AG04449 (cell line): Measurements from ENCODE around the gene ABRACL.

Source experiments
- CTCF ChIA-PET: fragments of 350-600 bp; formaldehyde crosslinking; extraction: SDS; loops from one replicate; lab custom pipeline; 2021; ENCODE audit warnings: antibody characterized with exemption; lab: Yijun Ruan, JAX
- POLR2A ChIA-PET: fragments of 400-600, 350-600 bp; formaldehyde crosslinking; extraction: SDS; loops from one replicate; lab custom pipeline; 2020; ENCODE audit warnings: antibody characterized with exemption, inconsistent platforms; lab: Yijun Ruan, JAX
- DNase-seq: peaks from one replicate; pipeline ENCODE4 v3.0.0-alpha.2; 2010; ENCODE audit warnings: low read depth, low spot score
- H3K4me3 ChIP-seq: 2 replicates; pipeline ENCODE4 v1.5.1; 2011; ENCODE audit warnings: low read depth, mild to moderate bottlenecking, control low read depth, low read length
- TF ChIP-seq, protein P1 (sequence below): IDR thresholded peaks from one replicate; pipeline ENCODE4 v1.5.1; 2011; ENCODE audit warnings: mild to moderate bottlenecking, moderate library complexity, low read length, control low read depth, inconsistent platforms; ENCODE audit not compliant: insufficient read depth; ENCODE audit errors: missing control alignments

ABRACL gene

DNA sequence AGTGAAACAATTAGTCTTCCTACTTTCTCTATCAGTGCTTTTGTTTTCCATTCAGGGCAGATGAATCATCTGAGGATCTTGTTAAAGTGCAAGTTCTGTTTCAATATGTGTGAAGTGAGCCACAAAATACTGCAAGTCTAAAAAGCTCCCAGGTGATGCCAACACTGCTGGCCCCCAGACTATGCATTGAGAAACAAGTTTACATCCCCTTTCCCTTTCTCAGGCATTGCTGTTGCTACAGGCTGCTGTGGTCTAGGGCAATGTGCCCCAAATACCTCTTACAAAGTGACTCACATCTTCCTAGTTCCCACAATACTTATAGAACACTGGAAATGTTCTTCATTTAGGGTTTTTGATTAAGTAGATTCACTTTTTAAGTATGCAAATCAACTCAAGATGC, 31.8 kb downstream of the ABRACL start:
- ChIA-PET CTCF (no interaction called here), POLR2A (no interaction called here)
- peak; percentile 78 for DNase-seq

DNA sequence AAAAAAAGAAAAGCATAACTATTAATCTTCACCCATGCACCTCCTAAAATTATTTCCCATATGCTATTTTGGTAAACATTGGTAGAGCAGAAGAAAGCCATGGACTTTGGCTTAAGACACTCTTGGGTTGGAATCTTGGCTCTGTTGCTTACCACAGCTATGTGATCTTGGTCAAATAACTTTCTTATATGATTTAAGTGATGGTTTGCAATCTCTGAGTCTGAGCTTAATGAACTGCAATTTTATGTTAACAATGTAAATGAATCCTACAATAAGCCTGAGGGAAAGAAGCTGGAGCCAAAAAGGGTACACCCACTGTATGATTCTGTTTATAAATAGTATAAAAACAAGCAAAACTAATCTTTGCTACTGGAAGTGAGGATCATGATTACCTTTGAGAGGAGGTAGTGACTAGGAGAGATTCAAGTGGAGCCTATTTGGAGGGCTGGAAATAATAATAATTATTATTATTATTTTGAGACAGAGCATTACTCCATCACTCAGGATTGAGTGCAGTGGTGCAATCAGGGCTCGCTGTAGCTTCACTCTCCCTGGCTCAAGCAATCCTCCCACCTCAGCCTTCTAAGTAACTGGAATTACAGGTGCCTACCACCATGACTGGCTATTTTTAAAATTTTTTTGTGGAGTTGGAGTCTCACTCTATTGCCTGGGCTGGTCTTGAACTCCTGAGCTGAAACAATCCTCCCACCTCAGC, 34.5 kb downstream of the ABRACL start:
- CTCF ChIA-PET, result no interaction called here
- H3K4me3 ChIP-seq, result no peak overlapping the region
- POLR2A ChIA-PET, result no interaction called here
- DNase-seq, result peak; percentile 33
- TF ChIP-seq, protein P1, sequence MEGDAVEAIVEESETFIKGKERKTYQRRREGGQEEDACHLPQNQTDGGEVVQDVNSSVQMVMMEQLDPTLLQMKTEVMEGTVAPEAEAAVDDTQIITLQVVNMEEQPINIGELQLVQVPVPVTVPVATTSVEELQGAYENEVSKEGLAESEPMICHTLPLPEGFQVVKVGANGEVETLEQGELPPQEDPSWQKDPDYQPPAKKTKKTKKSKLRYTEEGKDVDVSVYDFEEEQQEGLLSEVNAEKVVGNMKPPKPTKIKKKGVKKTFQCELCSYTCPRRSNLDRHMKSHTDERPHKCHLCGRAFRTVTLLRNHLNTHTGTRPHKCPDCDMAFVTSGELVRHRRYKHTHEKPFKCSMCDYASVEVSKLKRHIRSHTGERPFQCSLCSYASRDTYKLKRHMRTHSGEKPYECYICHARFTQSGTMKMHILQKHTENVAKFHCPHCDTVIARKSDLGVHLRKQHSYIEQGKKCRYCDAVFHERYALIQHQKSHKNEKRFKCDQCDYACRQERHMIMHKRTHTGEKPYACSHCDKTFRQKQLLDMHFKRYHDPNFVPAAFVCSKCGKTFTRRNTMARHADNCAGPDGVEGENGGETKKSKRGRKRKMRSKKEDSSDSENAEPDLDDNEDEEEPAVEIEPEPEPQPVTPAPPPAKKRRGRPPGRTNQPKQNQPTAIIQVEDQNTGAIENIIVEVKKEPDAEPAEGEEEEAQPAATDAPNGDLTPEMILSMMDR, result no peak

More for the DNA sequence above, 31.8 kb downstream of the ABRACL start:
- TF ChIP-seq, protein P1, result no peak
- H3K4me3 ChIP-seq, result no peak overlapping the region

DNA sequence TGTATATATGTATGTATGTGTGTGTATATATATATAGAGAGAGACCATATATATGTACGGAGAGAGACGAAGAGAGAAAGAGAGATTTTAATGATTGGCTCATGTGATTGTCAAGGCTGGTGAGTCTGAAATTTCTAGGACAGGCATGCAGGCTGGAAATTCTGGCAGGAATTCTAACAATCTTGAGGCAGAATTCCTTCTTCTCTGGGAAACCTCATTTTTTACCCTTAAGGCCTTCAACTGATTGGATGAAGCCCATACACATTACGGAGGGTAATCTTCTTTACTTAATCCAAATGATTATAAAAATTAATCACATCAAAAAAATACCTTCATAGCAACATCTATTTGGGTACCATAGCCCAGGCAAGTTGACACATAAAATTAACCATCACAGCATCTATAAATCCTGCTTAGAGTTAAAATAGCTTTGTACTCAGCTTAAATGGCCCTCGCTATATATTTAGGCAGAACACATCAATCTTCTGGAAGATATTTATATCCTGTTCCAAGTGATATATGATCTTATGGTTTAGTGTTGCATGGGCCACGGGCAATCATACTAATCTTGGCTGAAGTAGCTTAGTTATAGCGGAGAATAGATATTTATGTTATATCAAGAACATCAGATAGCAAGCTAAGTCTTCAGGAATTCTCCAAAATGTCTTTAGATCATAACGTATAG, 36.6 kb downstream of the ABRACL start:
- CTCF ChIA-PET, result no interaction called here
- DNase-seq, result no peak
- POLR2A ChIA-PET, result no interaction called here

DNA sequence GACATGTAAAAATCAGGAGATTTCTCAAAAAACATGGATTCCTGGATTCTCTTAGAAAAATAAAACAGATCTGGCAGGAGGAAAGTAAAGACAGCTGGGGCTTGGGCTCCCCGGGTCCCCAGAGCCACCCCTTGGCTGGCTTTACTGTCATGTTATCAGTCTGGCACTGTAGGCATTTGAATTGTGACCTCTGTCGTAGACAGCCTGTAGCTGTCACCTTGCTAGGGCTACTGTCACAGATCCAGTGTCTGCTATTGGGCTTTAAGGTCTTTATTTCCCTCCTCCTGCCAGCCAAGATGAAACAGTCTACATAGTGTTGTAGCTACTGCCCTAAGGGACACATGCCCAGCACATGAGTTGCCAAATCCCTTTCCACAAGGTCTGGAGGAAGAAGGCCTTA, 37.5 kb downstream of the ABRACL start:
- TF ChIP-seq, protein P1, result no peak
- POLR2A ChIA-PET, result no interaction called here
- no peak for DNase-seq
- H3K4me3 ChIP-seq, result no peak overlapping the region
- CTCF ChIA-PET, result no interaction called here

More for the DNA sequence above, 36.6 kb downstream of the ABRACL start:
- no peak overlapping the region for H3K4me3 ChIP-seq
- TF ChIP-seq, protein P1, result no peak

DNA sequence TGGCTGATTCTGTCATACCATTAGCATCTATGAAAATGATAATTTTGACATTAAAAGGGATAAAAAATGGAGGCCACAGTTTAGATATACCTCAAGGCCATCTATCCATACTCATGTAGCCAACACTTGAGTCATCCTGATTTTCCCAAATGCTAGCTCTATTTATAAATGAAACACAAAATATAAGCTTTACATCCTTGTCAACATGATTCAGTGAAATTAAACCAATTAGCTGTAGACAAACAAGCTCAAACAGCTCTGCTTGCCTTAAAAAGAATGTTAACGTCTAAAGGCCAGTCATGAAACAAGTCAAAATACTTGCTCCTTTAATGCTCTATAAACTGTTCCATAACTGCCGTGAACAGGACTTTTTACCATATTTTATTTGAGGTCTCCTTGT, 40.3 kb downstream of the ABRACL start:
- ChIA-PET CTCF (no interaction called here), POLR2A (no interaction called here)
- no peak for DNase-seq
- H3K4me3 ChIP-seq, result no peak overlapping the region
- TF ChIP-seq, protein P1, result no peak

DNA sequence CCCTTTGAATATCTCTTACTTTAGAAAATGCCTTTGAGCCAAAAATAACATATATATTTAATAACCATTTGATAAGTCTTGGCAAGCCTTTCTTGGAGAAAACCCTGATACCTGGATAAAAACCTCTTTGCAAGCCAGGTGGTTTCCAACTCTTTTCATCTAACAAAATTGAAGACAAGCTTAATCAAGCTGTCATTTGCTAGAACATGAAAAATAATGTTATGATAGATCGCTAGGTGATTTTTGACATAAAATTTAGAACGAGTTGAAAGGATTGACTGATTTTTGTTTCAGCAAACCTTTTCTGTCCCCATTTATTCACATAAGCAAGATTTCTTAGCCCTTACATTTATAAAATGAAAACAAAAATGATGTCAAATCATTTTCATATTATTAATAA, 44.6 kb downstream of the ABRACL start:
- TF ChIP-seq, protein P1, result no peak
- ChIA-PET CTCF (no interaction called here), POLR2A (no interaction called here)
- no peak for DNase-seq
- no peak overlapping the region for H3K4me3 ChIP-seq
